Measurements from ENCODE around the gene MPZ.

Gene MPZ

DNA sequence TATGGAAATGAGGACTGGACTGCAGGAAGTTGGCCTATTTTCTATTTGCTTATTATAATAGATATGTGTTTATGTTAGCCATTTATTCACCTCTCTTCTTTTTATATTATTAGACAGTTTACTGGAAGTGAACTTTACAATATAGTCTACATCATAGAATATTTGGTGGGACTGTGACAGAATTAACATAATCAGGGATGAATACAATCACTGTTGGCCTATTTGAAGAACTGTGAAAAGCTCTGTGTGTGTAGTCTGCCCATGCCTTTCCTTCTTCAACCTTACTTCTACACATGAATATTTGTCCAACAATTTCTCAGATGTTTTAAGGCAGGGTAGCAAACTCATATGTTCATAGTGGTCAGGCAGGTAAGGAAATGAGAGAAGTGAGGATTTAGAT, 12.4 kb downstream of the MPZ start:
- H4K8ac ChIP-seq (ENCODE audit: low read length): no peak overlapping the region
- H3K4ac ChIP-seq (ENCODE audit: low read depth in 1 of 2, low read length in 2 of 2): no peak overlapping the region
- H2AFZ ChIP-seq (ENCODE audit: low read depth, low read length): no peak overlapping the region
- no peaks in the 10 kb centered on the region for H3K4me1 ChIP-seq (ENCODE audit: control insufficient read depth, insufficient read depth, low read depth, low read length)
- H3K27me3 ChIP-seq (ENCODE audit: control insufficient read depth in 1 of 2, insufficient read depth in 1 of 2, low read length in 2 of 2): no peaks in the 10 kb centered on the region
- no peak overlapping the region for H2BK120ac ChIP-seq (ENCODE audit: low read depth, low read length)
- no peak overlapping the region for H4K91ac ChIP-seq (ENCODE audit: low read length)
- DNase-seq: no peak
- H3K79me1 ChIP-seq (replicated peaks; ENCODE audit: low read length, poor library complexity, severe bottlenecking): no peaks in the 10 kb centered on the region
- H3K27ac ChIP-seq (ENCODE audit: low read length, poor library complexity, severe bottlenecking): no peak overlapping the region
- H3K14ac ChIP-seq (ENCODE audit: low read length in 2 of 2): no peak overlapping the region
- no peak overlapping the region for H2BK5ac ChIP-seq (ENCODE audit: low read depth, low read length, poor library complexity, severe bottlenecking)
- H3K9ac ChIP-seq (ENCODE audit: low read length): no peak overlapping the region
- H2BK12ac ChIP-seq (ENCODE audit: low read length in 2 of 2): no peak overlapping the region
- H3K23ac ChIP-seq (ENCODE audit: low read length in 2 of 2): no peak overlapping the region
- H3K9me3 ChIP-seq (ENCODE audit: control insufficient read depth, low read length): no peaks in the 10 kb centered on the region
- H3K4me2 ChIP-seq (ENCODE audit: low read length, poor library complexity, severe bottlenecking): no peak overlapping the region
- H2BK15ac ChIP-seq (ENCODE audit: low read depth, poor library complexity, severe bottlenecking): no peak overlapping the region
- H3K18ac ChIP-seq (ENCODE audit: low read depth in 1 of 2, low read length in 2 of 2): no peak overlapping the region
- no peaks in the 10 kb centered on the region for H3K36me3 ChIP-seq (ENCODE audit: control insufficient read depth in 1 of 2, insufficient read depth in 2 of 2, low read depth in 1 of 2, low read length in 2 of 2)
- H3K4me3 ChIP-seq (ENCODE audit: insufficient read depth in 1 of 2, low read depth in 1 of 2, low read length in 2 of 2): no peak overlapping the region
- no peak overlapping the region for H2AK5ac ChIP-seq (ENCODE audit: low read length, severe bottlenecking)

DNA sequence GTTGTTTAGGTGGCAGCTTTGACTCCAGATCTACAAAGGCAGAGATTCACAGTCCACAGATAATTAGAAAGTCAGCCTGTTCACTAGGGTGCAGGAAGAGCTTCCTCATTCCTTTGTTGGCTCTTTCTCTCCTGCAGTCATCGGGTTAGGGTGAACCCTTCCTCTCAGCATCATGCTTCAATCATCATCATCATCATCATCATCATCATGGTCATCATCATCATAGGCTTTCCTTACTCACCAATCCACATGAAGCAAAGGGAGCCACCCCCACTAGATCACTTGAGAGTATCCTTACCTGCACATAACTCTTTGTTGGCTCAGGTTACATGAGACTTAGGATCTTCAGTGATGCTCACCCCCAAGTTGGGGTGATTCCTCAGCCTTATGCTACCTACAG, 19.0 kb downstream of the MPZ start:
- 96% methylated on average over 1 of the region's 1 CpG for WGBS
- H3K4me3 ChIP-seq (ENCODE audit: insufficient read depth in 1 of 2, low read depth in 1 of 2, low read length in 2 of 2): no peak overlapping the region
- H3K4me2 ChIP-seq (ENCODE audit: low read length, poor library complexity, severe bottlenecking): no peak overlapping the region
- H3K36me3 ChIP-seq (ENCODE audit: control insufficient read depth in 1 of 2, insufficient read depth in 2 of 2, low read depth in 1 of 2, low read length in 2 of 2): no peaks in the 10 kb centered on the region
- no peak overlapping the region for H3K23ac ChIP-seq (ENCODE audit: low read length in 2 of 2)
- H3K4ac ChIP-seq (ENCODE audit: low read depth in 1 of 2, low read length in 2 of 2): no peak overlapping the region
- peak overlapping the region; percentile 19 for H3K9ac ChIP-seq (ENCODE audit: low read length)
- no peaks in the 10 kb centered on the region for H3K79me1 ChIP-seq (replicated peaks; ENCODE audit: low read length, poor library complexity, severe bottlenecking)
- H3K27me3 ChIP-seq (ENCODE audit: control insufficient read depth in 1 of 2, insufficient read depth in 1 of 2, low read length in 2 of 2): peaks cover 0 to 17% of the 10 kb centered on the region in 2 experiments
- H3K18ac ChIP-seq (ENCODE audit: low read depth in 1 of 2, low read length in 2 of 2): no peak overlapping the region
- no peak overlapping the region for H2AK5ac ChIP-seq (ENCODE audit: low read length, severe bottlenecking)
- no peak overlapping the region for H3K14ac ChIP-seq (ENCODE audit: low read length in 2 of 2)
- H4K91ac ChIP-seq (ENCODE audit: low read length): no peak overlapping the region
- no peak overlapping the region for H2BK15ac ChIP-seq (ENCODE audit: low read depth, poor library complexity, severe bottlenecking)
- no peak overlapping the region for H2BK5ac ChIP-seq (ENCODE audit: low read depth, low read length, poor library complexity, severe bottlenecking)
- no peaks in the 10 kb centered on the region for H3K9me3 ChIP-seq (ENCODE audit: control insufficient read depth, low read length)
- H2BK12ac ChIP-seq (ENCODE audit: low read length in 2 of 2): no peak overlapping the region
- DNase-seq: no peak
- no peak overlapping the region for H4K8ac ChIP-seq (ENCODE audit: low read length)
- no peaks in the 10 kb centered on the region for H3K4me1 ChIP-seq (ENCODE audit: control insufficient read depth, insufficient read depth, low read depth, low read length)
- H2AFZ ChIP-seq (ENCODE audit: low read depth, low read length): no peak overlapping the region
- no peak overlapping the region for H2BK120ac ChIP-seq (ENCODE audit: low read depth, low read length)
- H3K27ac ChIP-seq (ENCODE audit: low read length, poor library complexity, severe bottlenecking): no peak overlapping the region

GRCh38 chr1:161287482-161288054, 22.2 kb downstream of the MPZ start:
- H3K9me3 ChIP-seq (ENCODE audit: control insufficient read depth, low read length): no peaks in the 10 kb centered on the region
- H2BK5ac ChIP-seq (ENCODE audit: low read depth, low read length, poor library complexity, severe bottlenecking): no peak overlapping the region
- H3K9ac ChIP-seq (ENCODE audit: low read length): no peak overlapping the region
- H3K79me1 ChIP-seq (replicated peaks; ENCODE audit: low read length, poor library complexity, severe bottlenecking): no peaks in the 10 kb centered on the region
- no peak overlapping the region for H2BK12ac ChIP-seq (ENCODE audit: low read length in 2 of 2)
- H3K18ac ChIP-seq (ENCODE audit: low read depth in 1 of 2, low read length in 2 of 2): no peak overlapping the region
- no peak overlapping the region for H2AFZ ChIP-seq (ENCODE audit: low read depth, low read length)
- H3K4me2 ChIP-seq (ENCODE audit: low read length, poor library complexity, severe bottlenecking): no peak overlapping the region
- H3K23ac ChIP-seq (ENCODE audit: low read length in 2 of 2): no peak overlapping the region
- 100% methylated on average over 2 of the region's 3 CpGs for WGBS
- H2BK15ac ChIP-seq (ENCODE audit: low read depth, poor library complexity, severe bottlenecking): no peak overlapping the region
- peaks cover 2% of the 10 kb centered on the region for H3K4me1 ChIP-seq (ENCODE audit: control insufficient read depth, insufficient read depth, low read depth, low read length)
- no peaks in the 10 kb centered on the region for H3K36me3 ChIP-seq (ENCODE audit: control insufficient read depth in 1 of 2, insufficient read depth in 2 of 2, low read depth in 1 of 2, low read length in 2 of 2)
- no peak overlapping the region for H3K27ac ChIP-seq (ENCODE audit: low read length, poor library complexity, severe bottlenecking)
- no peak overlapping the region for H3K14ac ChIP-seq (ENCODE audit: low read length in 2 of 2)
- no peak overlapping the region for H3K4ac ChIP-seq (ENCODE audit: low read depth in 1 of 2, low read length in 2 of 2)
- no peak overlapping the region for H4K8ac ChIP-seq (ENCODE audit: low read length)
- H2BK120ac ChIP-seq (ENCODE audit: low read depth, low read length): no peak overlapping the region
- no peak overlapping the region for H2AK5ac ChIP-seq (ENCODE audit: low read length, severe bottlenecking)
- H3K4me3 ChIP-seq (ENCODE audit: insufficient read depth in 1 of 2, low read depth in 1 of 2, low read length in 2 of 2): no peak overlapping the region
- peaks cover 27 to 47% of the 10 kb centered on the region in 2 experiments for H3K27me3 ChIP-seq (ENCODE audit: control insufficient read depth in 1 of 2, insufficient read depth in 1 of 2, low read length in 2 of 2)
- DNase-seq: no peak
- H4K91ac ChIP-seq (ENCODE audit: low read length): no peak overlapping the region

GRCh38 chr1:161285521-161285920, 24.2 kb downstream of the MPZ start:
- Histone ChIP-seq H3K4me3 (ENCODE audit: insufficient read depth in 1 of 2, low read depth in 1 of 2, low read length in 2 of 2) (no peak overlapping the region), H3K4me2 (ENCODE audit: low read length, poor library complexity, severe bottlenecking) (no peak overlapping the region), H3K9me3 (ENCODE audit: control insufficient read depth, low read length) (no peaks in the 10 kb centered on the region), H3K23ac (ENCODE audit: low read length in 2 of 2) (peak overlapping the region in 1 of 2 experiments; percentile 14), H2AFZ (ENCODE audit: low read depth, low read length) (no peak overlapping the region), H3K18ac (ENCODE audit: low read depth in 1 of 2, low read length in 2 of 2) (no peak overlapping the region), H3K14ac (ENCODE audit: low read length in 2 of 2) (no peak overlapping the region), H4K91ac (ENCODE audit: low read length) (no peak overlapping the region), H2BK15ac (ENCODE audit: low read depth, poor library complexity, severe bottlenecking) (no peak overlapping the region), H3K79me1 (replicated peaks; ENCODE audit: low read length, poor library complexity, severe bottlenecking) (no peaks in the 10 kb centered on the region), H3K27ac (ENCODE audit: low read length, poor library complexity, severe bottlenecking) (no peak overlapping the region), H2BK5ac (ENCODE audit: low read depth, low read length, poor library complexity, severe bottlenecking) (no peak overlapping the region), H2AK5ac (ENCODE audit: low read length, severe bottlenecking) (no peak overlapping the region), H3K9ac (ENCODE audit: low read length) (no peak overlapping the region), H3K4ac (ENCODE audit: low read depth in 1 of 2, low read length in 2 of 2) (no peak overlapping the region), H2BK12ac (ENCODE audit: low read length in 2 of 2) (no peak overlapping the region), H3K27me3 (ENCODE audit: control insufficient read depth in 1 of 2, insufficient read depth in 1 of 2, low read length in 2 of 2) (peaks cover 27 to 48% of the 10 kb centered on the region in 2 experiments), H3K36me3 (ENCODE audit: control insufficient read depth in 1 of 2, insufficient read depth in 2 of 2, low read depth in 1 of 2, low read length in 2 of 2) (no peaks in the 10 kb centered on the region), H3K4me1 (ENCODE audit: control insufficient read depth, insufficient read depth, low read depth, low read length) (peaks cover 2% of the 10 kb centered on the region), H2BK120ac (ENCODE audit: low read depth, low read length) (no peak overlapping the region), H4K8ac (ENCODE audit: low read length) (no peak overlapping the region)
- DNase-seq: no peak
- WGBS: 42% methylated on average over 5 of the region's 5 CpGs
